KMS-11 (cell line): ENCODE data around the gene SREBF1.
A peak's percentile ranks its signal among the peaks of the same experiment; 100 is the strongest.
"Not testable (repeated sequence)": the region's sequence is repeated elsewhere in the genome, so short reads cannot be mapped to it uniquely, and the experiment has no call there.

Source experiments
- H2AFZ ChIP-seq: fragments of 200-600 bp; sonication (generic); 2 replicates; pipeline ENCODE4 v1.6.1; 2016; ENCODE audit warnings: antibody characterized with exemption, mixed run types, low read depth
- H3K27ac ChIP-seq: fragments of 200-600 bp; sonication (generic); 2 replicates; pipeline ENCODE4 v1.6.1; 2016; ENCODE audit warnings: mild to moderate bottlenecking, mixed run types
- H3K27me3 ChIP-seq: fragments of 200-600 bp; sonication (generic); 2 replicates; pipeline ENCODE4 v1.6.1; 2017; ENCODE audit warnings: mild to moderate bottlenecking, low read depth, mixed run types, moderate library complexity; ENCODE audit not compliant: insufficient read depth
- H3K36me3 ChIP-seq: fragments of 200-600 bp; sonication (generic); 2 replicates; pipeline ENCODE4 v1.6.1; 2017; ENCODE audit warnings: mild to moderate bottlenecking, mixed run types; ENCODE audit not compliant: insufficient read depth
- H3K4me1 ChIP-seq: fragments of 200-600 bp; sonication (generic); 2 replicates; pipeline ENCODE4 v1.6.1; 2016; ENCODE audit warnings: mild to moderate bottlenecking, low read depth, mixed run types; ENCODE audit not compliant: poor library complexity, severe bottlenecking
- H3K4me2 ChIP-seq: fragments of 200-600 bp; sonication (generic); 2 replicates; pipeline ENCODE4 v1.7.0; 2016; ENCODE audit warnings: mild to moderate bottlenecking, mixed run types
- H3K4me3 ChIP-seq: fragments of 200-600 bp; sonication (generic); IDR thresholded peaks from 2 replicates; pipeline ENCODE4 v1.6.1; 2017; ENCODE audit warnings: low read depth, low read length, mixed read lengths; ENCODE audit not compliant: insufficient read depth
- H3K79me2 ChIP-seq: fragments of 200-600 bp; sonication (generic); 2 replicates; pipeline ENCODE4 v1.6.1; 2016; ENCODE audit warnings: low read depth, mixed run types; ENCODE audit not compliant: insufficient read depth
- H3K9ac ChIP-seq: fragments of 200-600 bp; sonication (generic); 2 replicates; pipeline ENCODE4 v1.6.1; 2016; ENCODE audit warnings: mild to moderate bottlenecking, mixed run types
- H4K20me1 ChIP-seq: fragments of 200-600 bp; sonication (generic); 2 replicates; pipeline ENCODE4 v1.6.1; 2016; ENCODE audit warnings: mild to moderate bottlenecking, mixed run types; ENCODE audit not compliant: insufficient read depth
- TF ChIP-seq, protein P1 (sequence below): fragments of 200-600 bp; sonication (generic); conservative IDR thresholded peaks from 2 replicates; pipeline ENCODE4 v1.6.1; 2017; ENCODE audit warnings: low read depth, mild to moderate bottlenecking, antibody characterized with exemption, low read length, moderate library complexity, mixed read lengths

SREBF1 gene

DNA sequence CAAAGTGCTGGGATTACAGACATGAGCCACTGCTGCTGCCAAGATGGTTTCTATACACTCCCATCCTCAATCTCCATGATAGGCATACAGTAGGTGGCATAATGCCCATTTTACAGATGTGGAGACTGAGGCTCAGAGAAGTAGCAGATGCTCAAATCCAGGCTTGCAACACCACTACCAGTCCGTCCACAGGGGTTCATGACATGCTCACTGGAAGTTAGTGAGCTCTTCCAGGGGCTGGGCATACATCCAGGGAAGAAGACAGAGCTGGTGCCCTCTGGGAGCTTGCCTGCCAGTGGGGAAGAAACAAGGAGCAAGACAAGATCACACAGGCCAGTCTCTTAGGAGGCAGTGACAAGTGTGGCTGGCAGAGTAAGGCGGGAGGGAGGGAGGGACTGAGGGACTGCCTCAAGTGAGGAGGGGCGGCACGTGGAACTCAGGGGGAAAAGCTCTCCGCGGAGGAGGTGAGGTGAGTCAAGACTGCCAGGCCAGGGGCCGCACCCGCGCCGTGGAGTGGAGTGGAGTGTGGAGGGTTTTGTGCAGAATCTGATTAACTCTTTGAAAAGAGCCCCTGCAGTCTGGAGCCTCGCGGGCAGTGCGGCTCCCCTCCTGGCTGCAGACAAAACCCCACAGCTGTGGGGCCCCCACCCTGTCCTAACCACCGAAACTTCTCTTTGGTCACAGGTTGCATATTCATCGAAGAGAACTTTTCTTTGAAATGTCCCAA, 27.9 kb downstream of the SREBF1 start:
- no peak overlapping the region; the same call in 1 of the 2 replicates for H3K9ac ChIP-seq
- H2AFZ ChIP-seq, result no peak overlapping the region
- TF ChIP-seq, protein P1, sequence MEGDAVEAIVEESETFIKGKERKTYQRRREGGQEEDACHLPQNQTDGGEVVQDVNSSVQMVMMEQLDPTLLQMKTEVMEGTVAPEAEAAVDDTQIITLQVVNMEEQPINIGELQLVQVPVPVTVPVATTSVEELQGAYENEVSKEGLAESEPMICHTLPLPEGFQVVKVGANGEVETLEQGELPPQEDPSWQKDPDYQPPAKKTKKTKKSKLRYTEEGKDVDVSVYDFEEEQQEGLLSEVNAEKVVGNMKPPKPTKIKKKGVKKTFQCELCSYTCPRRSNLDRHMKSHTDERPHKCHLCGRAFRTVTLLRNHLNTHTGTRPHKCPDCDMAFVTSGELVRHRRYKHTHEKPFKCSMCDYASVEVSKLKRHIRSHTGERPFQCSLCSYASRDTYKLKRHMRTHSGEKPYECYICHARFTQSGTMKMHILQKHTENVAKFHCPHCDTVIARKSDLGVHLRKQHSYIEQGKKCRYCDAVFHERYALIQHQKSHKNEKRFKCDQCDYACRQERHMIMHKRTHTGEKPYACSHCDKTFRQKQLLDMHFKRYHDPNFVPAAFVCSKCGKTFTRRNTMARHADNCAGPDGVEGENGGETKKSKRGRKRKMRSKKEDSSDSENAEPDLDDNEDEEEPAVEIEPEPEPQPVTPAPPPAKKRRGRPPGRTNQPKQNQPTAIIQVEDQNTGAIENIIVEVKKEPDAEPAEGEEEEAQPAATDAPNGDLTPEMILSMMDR, result no peak
- no peak overlapping the region for H3K4me3 ChIP-seq
- H3K36me3 ChIP-seq, result no peaks in the 10 kb centered on the region
- peak overlapping the region; percentile 33; the same call in 1 of the 2 replicates for H3K27ac ChIP-seq
- H3K27me3 ChIP-seq, result no peaks in the 10 kb centered on the region
- H3K79me2 ChIP-seq, result no peaks in the 10 kb centered on the region
- no peaks in the 10 kb centered on the region for H4K20me1 ChIP-seq
- peaks cover 25% of the 10 kb centered on the region for H3K4me1 ChIP-seq
- H3K4me2 ChIP-seq, result peak overlapping the region; percentile 78

DNA sequence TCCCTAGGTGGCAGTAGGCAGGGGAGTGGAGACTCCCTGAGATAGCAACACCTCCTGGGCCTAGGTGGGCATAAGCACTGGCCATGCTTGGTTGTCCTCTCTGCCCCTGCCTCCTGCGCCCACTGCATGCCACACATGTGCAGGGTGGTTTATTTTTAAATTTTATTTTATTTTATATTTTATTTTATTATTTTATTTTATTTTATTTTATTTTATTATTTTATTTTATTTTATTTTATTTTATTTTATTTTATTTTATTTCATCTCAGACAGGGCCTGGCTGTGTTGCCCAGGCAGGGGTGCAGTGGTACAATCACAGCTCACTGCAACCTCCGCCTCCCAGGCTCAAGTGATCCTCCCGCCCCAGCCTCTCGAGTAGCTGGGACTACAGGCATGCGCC, 28.6 kb downstream of the SREBF1 start:
- H3K79me2 ChIP-seq, H3K4me3 ChIP-seq, H3K36me3 ChIP-seq, H4K20me1 ChIP-seq, H2AFZ ChIP-seq, H3K9ac ChIP-seq, H3K27me3 ChIP-seq: not testable (repeated sequence)
- H3K27ac ChIP-seq, result peak overlapping the region; percentile 33; the same call in 1 of the 2 replicates
- peak overlapping the region; percentile 78; the same call in 1 of the 2 replicates for H3K4me2 ChIP-seq
- H3K4me1 ChIP-seq, result peaks cover 25% of the 10 kb centered on the region

GRCh38 chr17:17807440-17807839, 29.3 kb downstream of the SREBF1 start:
- H3K36me3 ChIP-seq, result no peaks in the 10 kb centered on the region
- no peak overlapping the region for H3K9ac ChIP-seq
- no peak overlapping the region for H3K4me2 ChIP-seq
- H4K20me1 ChIP-seq, result no peaks in the 10 kb centered on the region
- no peak overlapping the region for H3K27ac ChIP-seq
- H3K79me2 ChIP-seq, result no peaks in the 10 kb centered on the region
- H2AFZ ChIP-seq, result no peak overlapping the region
- H3K4me1 ChIP-seq, result peaks cover 24% of the 10 kb centered on the region
- no peaks in the 10 kb centered on the region for H3K27me3 ChIP-seq
- TF ChIP-seq, protein P1, result no peak
- H3K4me3 ChIP-seq, result no peak overlapping the region

- Histone ChIP-seq H4K20me1 (no peaks in the 10 kb centered on the region), H3K27ac (no peak overlapping the region), H2AFZ (no peak overlapping the region), H3K4me1 (peaks cover 17% of the 10 kb centered on the region), H3K4me3 (no peak overlapping the region), H3K79me2 (no peaks in the 10 kb centered on the region), H3K4me2 (no peak overlapping the region), H3K36me3 (no peaks in the 10 kb centered on the region), H3K27me3 (no peaks in the 10 kb centered on the region), H3K9ac (no peak overlapping the region)
- TF ChIP-seq, protein P1, result no peak
Measured at GRCh38 chr17:17806611-17807274, 30.0 kb downstream of the SREBF1 start.

- Histone ChIP-seq H3K27me3 (no peaks in the 10 kb centered on the region), H3K27ac (no peak overlapping the region), H3K36me3 (no peaks in the 10 kb centered on the region), H3K4me2 (no peak overlapping the region), H3K4me1 (peaks cover 15% of the 10 kb centered on the region), H2AFZ (no peak overlapping the region), H4K20me1 (no peaks in the 10 kb centered on the region), H3K9ac (no peak overlapping the region), H3K4me3 (no peak overlapping the region), H3K79me2 (no peaks in the 10 kb centered on the region)
- TF ChIP-seq, protein P1, result no peak
Measured at GRCh38 chr17:17806035-17806434, 30.8 kb downstream of the SREBF1 start.
